Measurements from ENCODE around the gene TMEM222.

TMEM222 gene

GRCh38 chr1:27333717-27334279 lies 11.8 kb downstream of the TMEM222 start:
- Histone ChIP-seq H3K4me3 (ENCODE audit: low read depth, low read length) (no peak overlapping the region), H3K27ac (no peak overlapping the region), H3K27me3 (replicated peaks) (no peaks in the 10 kb centered on the region), H3K36me3 (replicated peaks) (peaks cover 50% of the 10 kb centered on the region)
- no peak for DNase-seq
- no peak for TF ChIP-seq CTCF (IDR thresholded peaks at IDR 0.05; ENCODE audit: low read depth, low read length, missing control alignments)
- in situ Hi-C loops (cut with HindIII; ENCODE audit: low pct_ligation_motif_present, low sequenced_read_pairs) = no loop called here

- peaks cover 46% of the 10 kb centered on the region for H3K36me3 ChIP-seq (replicated peaks)
- H3K27me3 ChIP-seq (replicated peaks) = no peaks in the 10 kb centered on the region
- no peak for TF ChIP-seq CTCF (IDR thresholded peaks at IDR 0.05; ENCODE audit: low read depth, low read length, missing control alignments)
- H3K27ac ChIP-seq = no peak overlapping the region
- no peak for DNase-seq
- no peak overlapping the region for H3K4me3 ChIP-seq (ENCODE audit: low read depth, low read length)
- in situ Hi-C loops (cut with HindIII; ENCODE audit: low pct_ligation_motif_present, low sequenced_read_pairs) = no loop called here
Measured at GRCh38 chr1:27335506-27336422, 13.8 kb downstream of the TMEM222 start.

- no peak overlapping the region for H3K4me3 ChIP-seq (ENCODE audit: low read depth, low read length)
- TF ChIP-seq CTCF (IDR thresholded peaks at IDR 0.05; ENCODE audit: low read depth, low read length, missing control alignments) = no peak
- in situ Hi-C loops (cut with HindIII; ENCODE audit: low pct_ligation_motif_present, low sequenced_read_pairs) = no loop called here
- no peaks in the 10 kb centered on the region for H3K27me3 ChIP-seq (replicated peaks)
- H3K36me3 ChIP-seq (replicated peaks) = peaks cover 44% of the 10 kb centered on the region
- no peak for DNase-seq
- no peak overlapping the region for H3K27ac ChIP-seq
Measured at GRCh38 chr1:27336756-27337155, 14.8 kb downstream of the TMEM222 start.

- Histone ChIP-seq H3K27ac (no peak overlapping the region), H3K27me3 (replicated peaks) (no peaks in the 10 kb centered on the region), H3K36me3 (replicated peaks) (peaks cover 25% of the 10 kb centered on the region), H3K4me3 (ENCODE audit: low read depth, low read length) (no peak overlapping the region)
- in situ Hi-C loops (cut with HindIII; ENCODE audit: low pct_ligation_motif_present, low sequenced_read_pairs) = no loop called here
- DNase-seq = no peak
- TF ChIP-seq CTCF (IDR thresholded peaks at IDR 0.05; ENCODE audit: low read depth, low read length, missing control alignments) = no peak
Measured at GRCh38 chr1:27338751-27339150, 16.8 kb downstream of the TMEM222 start.

- Histone ChIP-seq H3K27ac (no peak overlapping the region), H3K36me3 (replicated peaks) (peaks cover 21% of the 10 kb centered on the region), H3K27me3 (replicated peaks) (no peaks in the 10 kb centered on the region), H3K4me3 (ENCODE audit: low read depth, low read length) (no peak overlapping the region)
- in situ Hi-C loops (cut with HindIII; ENCODE audit: low pct_ligation_motif_present, low sequenced_read_pairs) = no loop called here
- no peak for DNase-seq
- no peak for TF ChIP-seq CTCF (IDR thresholded peaks at IDR 0.05; ENCODE audit: low read depth, low read length, missing control alignments)
Measured at GRCh38 chr1:27339213-27339612, 17.2 kb downstream of the TMEM222 start.
